ENCODE data around the gene SH3RF1. TPM values are rescaled to one million over a fixed set of nuclear protein-coding genes. Genes with fewer than 3 reads are reported as not detected.

The SH3RF1 gene
- total RNA-seq, 2 experiments from 2014 or later: 0.34 TPM

DNA sequence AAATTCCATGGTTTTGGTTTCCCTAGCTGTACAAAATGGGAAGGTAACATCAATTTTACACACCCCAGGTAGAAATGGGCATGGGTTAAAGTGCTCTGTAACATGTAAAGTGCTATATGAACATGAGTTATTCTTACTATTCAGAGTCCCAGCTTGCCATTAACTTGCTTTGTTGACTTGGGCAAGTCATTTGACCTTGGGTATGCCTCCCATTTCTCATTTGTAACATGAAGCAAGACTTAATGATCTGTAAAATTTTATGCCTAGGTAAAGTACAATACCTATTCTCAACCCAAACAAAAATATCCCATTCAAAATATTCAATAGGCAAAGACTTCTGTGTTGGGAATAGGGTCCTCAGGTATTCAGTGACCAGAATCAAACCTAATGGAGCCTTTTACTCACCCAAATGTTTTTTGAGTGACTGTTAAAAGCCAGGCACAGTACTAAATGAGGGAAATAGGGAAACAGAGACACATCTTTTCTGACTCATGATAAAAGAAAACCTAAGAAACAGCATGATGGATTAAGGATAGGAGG lies 126.6 kb downstream of the SH3RF1 start:
- Mint-ChIP-seq H3K4me3 (no peak overlapping the region), H3K9me3 (no peaks in the 10 kb centered on the region), H3K27me3 (peaks cover 1% of the 10 kb centered on the region), H3K4me1 (ENCODE audit: low read depth) (no peaks in the 10 kb centered on the region), H3K36me3 (ENCODE audit: low read depth) (no peaks in the 10 kb centered on the region), H3K27ac (no peak overlapping the region)
- intact Hi-C loops (cut with micrococcal nuclease): no loop called here
- ATAC-seq (no peak), DNase-seq (no peak)
- POLR2A ChIA-PET: no interaction called here
- TF ChIP-seq, protein P1, sequence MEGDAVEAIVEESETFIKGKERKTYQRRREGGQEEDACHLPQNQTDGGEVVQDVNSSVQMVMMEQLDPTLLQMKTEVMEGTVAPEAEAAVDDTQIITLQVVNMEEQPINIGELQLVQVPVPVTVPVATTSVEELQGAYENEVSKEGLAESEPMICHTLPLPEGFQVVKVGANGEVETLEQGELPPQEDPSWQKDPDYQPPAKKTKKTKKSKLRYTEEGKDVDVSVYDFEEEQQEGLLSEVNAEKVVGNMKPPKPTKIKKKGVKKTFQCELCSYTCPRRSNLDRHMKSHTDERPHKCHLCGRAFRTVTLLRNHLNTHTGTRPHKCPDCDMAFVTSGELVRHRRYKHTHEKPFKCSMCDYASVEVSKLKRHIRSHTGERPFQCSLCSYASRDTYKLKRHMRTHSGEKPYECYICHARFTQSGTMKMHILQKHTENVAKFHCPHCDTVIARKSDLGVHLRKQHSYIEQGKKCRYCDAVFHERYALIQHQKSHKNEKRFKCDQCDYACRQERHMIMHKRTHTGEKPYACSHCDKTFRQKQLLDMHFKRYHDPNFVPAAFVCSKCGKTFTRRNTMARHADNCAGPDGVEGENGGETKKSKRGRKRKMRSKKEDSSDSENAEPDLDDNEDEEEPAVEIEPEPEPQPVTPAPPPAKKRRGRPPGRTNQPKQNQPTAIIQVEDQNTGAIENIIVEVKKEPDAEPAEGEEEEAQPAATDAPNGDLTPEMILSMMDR (IDR thresholded peaks at IDR 0.05): no peak
- CTCF ChIA-PET: no interaction called here

DNA sequence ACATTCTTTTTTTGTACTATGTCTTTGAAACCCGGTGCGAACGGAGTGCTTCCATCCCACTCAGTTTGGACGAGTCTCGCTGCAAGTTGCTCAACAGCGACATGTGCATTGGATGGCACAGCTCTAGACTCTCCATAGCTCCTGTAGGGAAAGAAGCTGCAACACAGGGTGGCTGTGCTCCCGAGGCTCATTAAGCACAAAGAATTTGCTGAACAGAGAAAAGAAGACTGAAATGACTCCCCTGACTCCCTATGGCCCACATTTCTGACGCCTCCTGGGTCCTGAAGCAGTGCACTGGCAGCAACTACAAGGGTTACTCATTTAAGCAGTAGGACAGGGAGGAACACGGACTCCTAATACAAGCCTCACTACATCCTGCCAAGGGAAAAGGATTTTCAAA lies 127.4 kb downstream of the SH3RF1 start:
- intact Hi-C loops (cut with micrococcal nuclease): no loop called here
- ATAC-seq (no peak), DNase-seq (no peak)
- Mint-ChIP-seq H3K27ac (no peak overlapping the region), H3K4me3 (no peak overlapping the region), H3K36me3 (ENCODE audit: low read depth) (no peaks in the 10 kb centered on the region), H3K4me1 (ENCODE audit: low read depth) (no peaks in the 10 kb centered on the region), H3K27me3 (peaks cover 1% of the 10 kb centered on the region), H3K9me3 (no peaks in the 10 kb centered on the region)
- TF ChIP-seq, protein P1 (IDR thresholded peaks at IDR 0.05): no peak
- ChIA-PET CTCF (no interaction called here), POLR2A (no interaction called here)

DNA sequence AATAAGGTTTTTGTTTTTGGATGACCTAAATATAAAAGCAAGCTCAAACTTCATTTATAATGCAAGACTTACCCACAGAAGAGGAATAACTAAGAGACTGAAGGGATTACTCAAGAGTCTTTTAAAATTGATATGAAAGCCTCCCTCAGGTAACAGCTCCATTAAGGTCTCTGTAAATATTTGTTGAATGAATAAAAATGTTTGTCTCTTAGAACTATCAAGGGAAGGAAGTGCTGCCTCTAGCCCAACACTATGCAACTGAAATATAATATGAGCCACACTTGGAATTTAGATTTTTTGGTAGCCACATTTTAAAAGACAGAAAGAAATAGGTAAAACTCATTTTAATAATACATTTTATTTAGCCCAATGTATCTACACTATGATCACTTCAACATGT lies 127.8 kb downstream of the SH3RF1 start:
- ChIA-PET POLR2A (no interaction called here), CTCF (no interaction called here)
- ATAC-seq (no peak), DNase-seq (no peak)
- no peaks in the 10 kb centered on the region for H3K4me1 Mint-ChIP-seq (ENCODE audit: low read depth)
- intact Hi-C loops (cut with micrococcal nuclease): no loop called here
- H3K9me3 Mint-ChIP-seq: no peaks in the 10 kb centered on the region
- TF ChIP-seq, protein P1 (IDR thresholded peaks at IDR 0.05): no peak
- peaks cover 1% of the 10 kb centered on the region for H3K27me3 Mint-ChIP-seq
- H3K27ac Mint-ChIP-seq: no peak overlapping the region
- no peaks in the 10 kb centered on the region for H3K36me3 Mint-ChIP-seq (ENCODE audit: low read depth)
- H3K4me3 Mint-ChIP-seq: no peak overlapping the region

DNA sequence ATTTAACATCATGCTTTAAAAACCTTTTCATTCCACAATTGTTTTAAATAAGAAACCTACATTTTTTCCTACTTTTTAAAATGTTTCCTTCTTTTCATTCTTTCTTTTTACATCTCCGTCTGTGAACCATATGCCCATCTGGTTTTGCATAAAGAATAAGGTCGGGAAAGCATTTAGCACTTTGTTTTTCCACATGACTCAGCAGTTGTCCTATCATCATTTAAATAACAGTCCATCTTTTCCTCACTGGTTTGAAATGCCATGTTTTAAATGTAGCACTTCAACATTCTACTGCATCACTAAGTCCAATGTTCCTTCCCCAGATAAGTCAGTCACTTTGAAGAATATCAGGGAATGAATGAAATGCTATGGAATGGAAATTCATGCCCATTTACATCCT lies 128.4 kb downstream of the SH3RF1 start:
- H3K27me3 Mint-ChIP-seq: peaks cover 1% of the 10 kb centered on the region
- ChIA-PET POLR2A (no interaction called here), CTCF (no interaction called here)
- H3K27ac Mint-ChIP-seq: no peak overlapping the region
- no peaks in the 10 kb centered on the region for H3K9me3 Mint-ChIP-seq
- TF ChIP-seq, protein P1 (IDR thresholded peaks at IDR 0.05): no peak
- no peak for ATAC-seq
- DNase-seq: no peak
- H3K4me3 Mint-ChIP-seq: no peak overlapping the region
- intact Hi-C loops (cut with micrococcal nuclease): no loop called here
- H3K36me3 Mint-ChIP-seq (ENCODE audit: low read depth): no peaks in the 10 kb centered on the region
- H3K4me1 Mint-ChIP-seq (ENCODE audit: low read depth): no peaks in the 10 kb centered on the region

DNA sequence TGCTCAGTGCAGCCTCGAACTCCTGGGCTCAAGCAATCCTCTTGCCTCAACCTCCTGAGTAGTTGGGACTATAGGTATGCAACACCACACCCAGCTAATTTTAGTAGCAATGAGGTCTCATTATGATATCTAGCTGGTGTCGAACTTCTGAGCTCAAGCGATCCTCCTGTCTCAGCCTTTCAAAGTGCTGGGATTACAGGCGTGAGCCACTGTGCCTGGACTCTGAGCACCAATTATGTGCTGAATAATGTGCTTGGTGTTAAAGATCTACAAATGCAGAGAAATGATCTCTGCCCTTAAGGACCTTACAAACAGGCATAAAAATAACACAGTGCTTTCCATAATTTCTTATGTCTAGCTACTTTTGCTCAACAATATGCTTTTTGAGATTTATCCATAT lies 131.7 kb downstream of the SH3RF1 start:
- H3K4me3 Mint-ChIP-seq: no peak overlapping the region
- no peak for ATAC-seq
- intact Hi-C loops (cut with micrococcal nuclease): no loop called here
- no peaks in the 10 kb centered on the region for H3K9me3 Mint-ChIP-seq
- DNase-seq: no peak
- ChIA-PET CTCF (interaction anchor here (1.1 kb wide), 1 partner anchor 38 kb away, joined by 3 read pairs; no protein-coding TSS in a partner anchor), POLR2A (no interaction called here)
- H3K36me3 Mint-ChIP-seq (ENCODE audit: low read depth): no peaks in the 10 kb centered on the region
- TF ChIP-seq, protein P1 (IDR thresholded peaks at IDR 0.05): no peak
- H3K4me1 Mint-ChIP-seq (ENCODE audit: low read depth): no peaks in the 10 kb centered on the region
- H3K27me3 Mint-ChIP-seq: peaks cover 4% of the 10 kb centered on the region
- H3K27ac Mint-ChIP-seq: no peak overlapping the region

Measured in activated CD8-positive, alpha-beta T cell treated with anti-CD3 and anti-CD28 coated beads for 36 hours (primary cell).